OCI-LY3 (cell line): ENCODE results near the gene NPB.

ENCODE experiments used
- H2AFZ ChIP-seq: fragments of 200-600, 300-600 bp; shearing (Covaris generic); 2 replicates; pipeline ENCODE4 v1.6.0; 2014; ENCODE audit warnings: antibody characterized with exemption, low read depth, low read length
- H3K27ac ChIP-seq: fragments of 200-600, 300-600 bp; sonication (generic); 2 replicates; pipeline ENCODE4 v1.5.1; 2014; ENCODE audit warnings: mild to moderate bottlenecking, low read length, moderate library complexity, mixed read lengths
- H3K27me3 ChIP-seq: fragments of 200-600, 300-600 bp; sonication (generic); 2 replicates; pipeline ENCODE4 v1.6.1; 2014; ENCODE audit warnings: low read depth, low read length, mixed read lengths
- H3K36me3 ChIP-seq: fragments of 200-600, 300-600 bp; sonication (generic); replicated peaks from 2 replicates; pipeline ENCODE3; 2014; ENCODE audit warnings: low read depth, low read length, mixed read lengths
- H3K4me1 ChIP-seq: fragments of 300-600, 200-600 bp; sonication (generic); 2 replicates; pipeline ENCODE4 v1.6.1; 2014; ENCODE audit warnings: low read length, mixed read lengths
- H3K4me2 ChIP-seq: fragments of 200-600, 300-600 bp; sonication (generic); 2 replicates; pipeline ENCODE4 v1.6.1; 2014; ENCODE audit warnings: low read length, mixed read lengths
- H3K4me3 ChIP-seq: fragments of 300-600, 200-600 bp; sonication (generic); 2 replicates; pipeline ENCODE4 v1.5.1; 2014; ENCODE audit warnings: antibody characterized with exemption, mild to moderate bottlenecking, low read length, moderate library complexity
- H3K79me2 ChIP-seq: fragments of 300-600, 200-600 bp; shearing (Covaris generic); 2 replicates; pipeline ENCODE4 v1.6.1; 2014; ENCODE audit warnings: mild to moderate bottlenecking, low read length, mixed read lengths
- H3K9ac ChIP-seq: fragments of 300-600, 200-600 bp; shearing (Covaris generic); 2 replicates; pipeline ENCODE4 v1.6.0; 2014; ENCODE audit warnings: mild to moderate bottlenecking, low read length, moderate library complexity
- H3K9me3 ChIP-seq: fragments of 200-600, 300-600 bp; shearing (Covaris generic); 2 replicates; pipeline ENCODE4 v1.6.1; 2014; ENCODE audit warnings: low read length, mixed read lengths; ENCODE audit not compliant: insufficient read depth
- H4K20me1 ChIP-seq: fragments of 200-600, 300-600 bp; sonication (generic); 2 replicates; pipeline ENCODE4 v1.6.1; 2016; ENCODE audit warnings: low read length, mixed read lengths; ENCODE audit not compliant: insufficient read depth
- EZH2phosphoT487 ChIP-seq: fragments of 200-600 bp; shearing (Covaris generic); IDR thresholded peaks from 2 replicates; pipeline ENCODE4 v1.6.1; 2018; ENCODE audit warnings: antibody characterized with exemption, mixed run types, low read depth
- TF ChIP-seq, protein P1 (sequence below): fragments of 200-600, 300-600 bp; sonication (generic); IDR thresholded peaks from 2 replicates; pipeline ENCODE4 v1.5.1; 2014; ENCODE audit warnings: antibody characterized with exemption, low read length, low read depth

Gene NPB

DNA sequence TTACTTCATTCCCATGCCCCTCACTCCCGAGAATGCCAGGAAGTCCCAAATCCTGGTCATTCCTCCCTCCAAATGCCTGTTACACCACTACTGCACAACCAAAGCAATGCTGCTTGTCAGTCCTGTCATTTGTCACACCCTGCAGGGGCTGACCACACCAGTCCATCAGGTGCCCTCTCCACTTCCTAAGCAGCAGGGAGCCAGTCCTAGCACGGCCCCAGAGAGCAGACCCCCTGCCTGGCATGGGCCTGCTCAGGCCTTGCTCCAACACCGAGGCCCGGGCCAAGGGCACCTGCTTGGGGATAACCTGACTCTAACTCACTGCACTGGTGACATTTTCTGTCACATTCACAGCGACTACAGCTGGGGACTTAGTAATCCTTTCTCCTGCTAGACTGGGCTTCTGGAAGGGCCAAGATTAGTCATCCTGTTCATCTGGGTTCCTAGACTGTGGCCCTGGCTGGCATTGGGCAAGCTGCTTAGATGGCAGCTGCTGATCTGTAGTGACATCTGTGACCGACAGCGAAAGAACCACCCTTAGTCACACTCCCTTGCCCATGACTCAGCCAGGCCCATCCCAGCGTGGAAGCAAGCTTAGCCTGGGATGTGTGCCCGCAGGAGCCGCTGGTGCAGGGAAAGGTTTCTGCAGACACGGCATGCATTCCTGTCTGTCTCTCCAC is 16.0 kb upstream of the NPB start:
- Histone ChIP-seq H3K4me2 (no peak overlapping the region), H4K20me1 (0 out of 2 replicates have a peak, but pooled peaks cover 3% of the 10 kb centered on the region), H3K27me3 (no peaks in the 10 kb centered on the region), H2AFZ (no peak overlapping the region), H3K4me1 (peaks cover 7% of the 10 kb centered on the region), H3K4me3 (no peak overlapping the region), H3K9ac (no peak overlapping the region), H3K27ac (no peak overlapping the region), H3K79me2 (peaks cover 55% of the 10 kb centered on the region), H3K9me3 (no peaks in the 10 kb centered on the region), H3K36me3 (peaks cover 67% of the 10 kb centered on the region)
- TF ChIP-seq, protein P1, sequence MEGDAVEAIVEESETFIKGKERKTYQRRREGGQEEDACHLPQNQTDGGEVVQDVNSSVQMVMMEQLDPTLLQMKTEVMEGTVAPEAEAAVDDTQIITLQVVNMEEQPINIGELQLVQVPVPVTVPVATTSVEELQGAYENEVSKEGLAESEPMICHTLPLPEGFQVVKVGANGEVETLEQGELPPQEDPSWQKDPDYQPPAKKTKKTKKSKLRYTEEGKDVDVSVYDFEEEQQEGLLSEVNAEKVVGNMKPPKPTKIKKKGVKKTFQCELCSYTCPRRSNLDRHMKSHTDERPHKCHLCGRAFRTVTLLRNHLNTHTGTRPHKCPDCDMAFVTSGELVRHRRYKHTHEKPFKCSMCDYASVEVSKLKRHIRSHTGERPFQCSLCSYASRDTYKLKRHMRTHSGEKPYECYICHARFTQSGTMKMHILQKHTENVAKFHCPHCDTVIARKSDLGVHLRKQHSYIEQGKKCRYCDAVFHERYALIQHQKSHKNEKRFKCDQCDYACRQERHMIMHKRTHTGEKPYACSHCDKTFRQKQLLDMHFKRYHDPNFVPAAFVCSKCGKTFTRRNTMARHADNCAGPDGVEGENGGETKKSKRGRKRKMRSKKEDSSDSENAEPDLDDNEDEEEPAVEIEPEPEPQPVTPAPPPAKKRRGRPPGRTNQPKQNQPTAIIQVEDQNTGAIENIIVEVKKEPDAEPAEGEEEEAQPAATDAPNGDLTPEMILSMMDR = no peak

DNA sequence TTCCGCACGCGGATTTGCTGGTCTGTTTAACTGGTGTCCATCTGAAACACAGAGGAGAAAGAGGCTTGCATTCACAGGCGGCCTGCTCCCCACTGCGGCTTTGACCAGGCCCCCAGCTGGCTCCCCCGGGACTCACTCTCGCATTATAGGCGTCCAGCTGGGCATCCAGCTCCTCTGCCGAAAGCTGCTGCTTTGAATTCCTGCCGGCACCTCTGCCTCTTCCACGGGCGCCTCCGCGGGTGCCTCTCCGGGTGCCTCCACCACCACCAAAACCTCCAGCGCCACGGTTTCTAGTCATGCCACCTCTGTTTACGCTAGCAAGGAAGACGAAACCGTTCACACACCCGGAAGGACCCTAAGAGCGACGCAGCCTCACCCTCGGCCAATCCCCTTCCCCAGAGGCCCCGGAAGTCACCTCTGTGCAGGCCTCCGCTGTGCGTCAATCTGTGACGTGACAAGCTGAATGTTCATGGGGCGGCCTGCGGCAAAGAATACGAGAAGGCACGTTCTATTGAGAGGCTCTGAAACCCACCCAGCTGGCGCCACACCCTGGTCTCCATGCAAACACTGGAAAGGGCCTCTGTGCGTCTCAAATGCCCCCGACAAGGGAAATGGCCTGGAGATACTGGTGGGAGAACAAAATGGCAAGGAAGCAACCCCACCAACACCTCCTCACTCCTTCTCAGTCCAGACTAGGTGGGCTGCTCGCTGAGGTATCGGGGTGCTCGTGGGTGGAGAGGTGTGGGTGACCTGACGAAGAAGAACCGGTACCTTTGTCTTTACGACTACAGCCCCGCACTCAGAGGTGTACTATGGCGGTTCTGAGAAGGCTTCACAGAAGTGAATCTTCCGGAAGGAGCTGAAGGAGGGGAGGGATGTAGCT is 13.7 kb upstream of the NPB start:
- TF ChIP-seq, protein P1 = no peak
- TF ChIP-seq EZH2phosphoT487 = no peak
- H3K79me2 ChIP-seq = peaks cover 74% of the 10 kb centered on the region

DNA sequence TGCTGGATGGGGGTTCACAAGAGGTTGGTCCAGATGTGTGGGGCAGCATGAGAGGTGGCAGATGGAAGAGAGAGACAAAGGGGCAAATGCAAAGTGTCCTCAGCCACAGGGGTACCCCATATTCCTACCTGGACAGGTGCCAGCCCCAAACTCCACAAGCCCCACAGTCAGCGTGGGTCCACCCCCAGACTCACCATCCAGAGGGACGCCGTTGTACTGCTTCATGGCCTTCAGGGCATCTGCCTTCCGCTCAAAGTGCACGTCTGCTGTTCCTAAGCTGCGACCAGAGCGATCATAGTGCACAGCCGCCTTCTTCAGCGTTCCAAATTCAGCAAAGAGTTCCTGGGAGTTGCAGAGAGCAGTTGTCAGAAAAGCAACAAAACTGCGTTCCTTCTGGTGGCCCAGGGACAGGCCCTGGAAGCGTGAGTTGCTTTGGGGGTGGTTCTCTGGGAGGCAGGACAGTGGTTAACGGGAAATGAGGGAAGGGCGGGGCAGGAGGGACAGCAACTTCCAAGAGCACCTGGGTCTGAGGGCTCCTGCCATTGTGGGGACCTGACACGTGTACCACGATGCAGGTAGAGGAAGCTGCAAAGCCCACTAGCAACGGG is 12.9 kb upstream of the NPB start:
- Histone ChIP-seq H3K27me3 (no peaks in the 10 kb centered on the region), H3K4me2 (no peak overlapping the region), H3K36me3 (peaks cover 59% of the 10 kb centered on the region), H3K27ac (no peak overlapping the region), H3K4me1 (peaks cover 11% of the 10 kb centered on the region), H3K9ac (no peak overlapping the region), H4K20me1 (0 out of 2 replicates have a peak, but pooled peaks cover 3% of the 10 kb centered on the region), H3K4me3 (no peak overlapping the region), H3K79me2 (peaks cover 79% of the 10 kb centered on the region), H3K9me3 (no peaks in the 10 kb centered on the region), H2AFZ (no peak overlapping the region)
- TF ChIP-seq, protein P1 = no peak
- TF ChIP-seq EZH2phosphoT487 = no peak

More for the DNA sequence above, 13.7 kb upstream of the NPB start:
- Histone ChIP-seq H3K27ac (no peak overlapping the region), H3K36me3 (peaks cover 61% of the 10 kb centered on the region), H3K27me3 (no peaks in the 10 kb centered on the region), H3K9me3 (no peaks in the 10 kb centered on the region), H4K20me1 (0 out of 2 replicates have a peak, but pooled peaks cover 3% of the 10 kb centered on the region), H3K4me2 (no peak overlapping the region), H3K4me3 (no peak overlapping the region), H3K9ac (no peak overlapping the region), H2AFZ (no peak overlapping the region), H3K4me1 (peaks cover 11% of the 10 kb centered on the region)

DNA sequence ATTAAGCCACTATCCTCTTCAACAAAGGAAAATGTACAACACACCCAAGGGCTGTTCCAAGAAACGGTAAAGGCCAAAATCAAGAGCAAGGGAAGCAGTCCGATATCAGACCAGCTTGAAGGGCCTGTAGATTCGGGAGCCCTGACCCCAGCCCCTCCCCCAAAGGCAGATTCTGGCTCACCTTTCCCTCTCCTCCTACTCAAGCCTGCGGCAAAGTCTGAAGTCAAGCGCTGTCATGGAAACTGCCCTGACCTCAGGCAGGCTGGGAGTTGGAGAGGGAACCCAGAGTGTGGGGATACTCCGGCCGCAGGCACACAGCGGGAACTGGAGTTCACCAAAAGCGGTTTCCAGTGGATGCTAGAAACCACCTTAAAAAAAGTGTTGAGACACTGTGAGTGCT is 12.4 kb upstream of the NPB start:
- H4K20me1 ChIP-seq = 0 out of 2 replicates have a peak, but pooled peaks cover 3% of the 10 kb centered on the region
- H3K27ac ChIP-seq = no peak overlapping the region
- TF ChIP-seq, protein P1 = no peak
- no peak for TF ChIP-seq EZH2phosphoT487
- H3K36me3 ChIP-seq = peaks cover 57% of the 10 kb centered on the region
- no peaks in the 10 kb centered on the region for H3K9me3 ChIP-seq
- H3K4me2 ChIP-seq = peak overlapping the region; percentile 94
- H3K4me1 ChIP-seq = peaks cover 11% of the 10 kb centered on the region
- H3K27me3 ChIP-seq = no peaks in the 10 kb centered on the region
- H2AFZ ChIP-seq = no peak overlapping the region
- peaks cover 78% of the 10 kb centered on the region for H3K79me2 ChIP-seq
- no peak overlapping the region for H3K9ac ChIP-seq
- 0 out of 2 replicates have a peak overlapping the region, but pooled peaks have one; percentile 99 for H3K4me3 ChIP-seq
